Lung (tissue), 12 donors: ENCODE results near the gene WASHC4. TPM values are rescaled to one million over a fixed set of nuclear protein-coding genes. Genes with fewer than 3 reads are reported as not detected.

ENCODE experiments used
- ATAC-seq: fragments of 200-7000 bp; cut with Tn5 transposase; one replicate; pipeline ENCODE4 v1.9.1; 2020; ENCODE audit warnings: moderate number of reproducible peaks; ENCODE audit not compliant: insufficient read depth, low FRiP score
- DNase-seq, 3 donors: peaks; one replicate each; pipeline ENCODE4 v3.0.0-alpha.2; 2013 to 2017
- H3K27ac ChIP-seq, 2 donors: one replicate each; pipeline ENCODE4 v1.5.1; 2013; ENCODE audit warnings: mild to moderate bottlenecking in 2 of 2, moderate library complexity in 2 of 2, control low read depth in 1 of 2, inconsistent platforms in 1 of 2, low read depth in 1 of 2, low read length in 1 of 2
- H3K27me3 ChIP-seq, 3 donors: one replicate each; pipeline ENCODE4 v1.5.1; 2013; ENCODE audit warnings: low read length in 2 of 3; ENCODE audit not compliant: control insufficient read depth in 3 of 3, insufficient read depth in 3 of 3
- H3K36me3 ChIP-seq, 4 donors: one replicate each; pipeline ENCODE4 v1.5.1; 2013; ENCODE audit warnings: low read length in 4 of 4, mild to moderate bottlenecking in 1 of 4, moderate library complexity in 1 of 4; ENCODE audit not compliant: control insufficient read depth in 4 of 4, insufficient read depth in 4 of 4
- H3K4me1 ChIP-seq, 5 donors: one replicate each; pipeline ENCODE4 v1.5.1; 2013; ENCODE audit warnings: low read length in 5 of 5, mild to moderate bottlenecking in 2 of 5, moderate library complexity in 1 of 5; ENCODE audit not compliant: control insufficient read depth in 5 of 5, insufficient read depth in 5 of 5
- H3K4me3 ChIP-seq: one replicate; pipeline ENCODE4 v1.5.1; 2013; ENCODE audit warnings: mild to moderate bottlenecking, control low read depth, moderate library complexity
- H3K9ac ChIP-seq, 2 donors: one replicate each; pipeline ENCODE4 v1.5.1; 2013; ENCODE audit warnings: low read length in 2 of 2, control low read depth in 1 of 2; ENCODE audit not compliant: insufficient read depth in 1 of 2
- H3K9me3 ChIP-seq, 4 donors: one replicate each; pipeline ENCODE4 v1.5.1; 2013; ENCODE audit warnings: low read length in 3 of 4, mild to moderate bottlenecking in 1 of 4, moderate library complexity in 1 of 4; ENCODE audit not compliant: control insufficient read depth in 4 of 4, insufficient read depth in 3 of 4
- WGBS, 2 donors: extraction: QIAGEN DNeasy Blood & Tissue Kit; methylation state at CpG; one replicate each; pipeline ENCODE4 v1.1.7; 2013; 5-methylcytosine and 5-hydroxymethylcytosine counted together
- polyA plus RNA-seq, 2 donors: library from polyadenylated mRNA; stranded (reverse); fragments of 200-250 nt; gene quantifications; one replicate each; pipeline ENCODE4 v1.2.1, GENCODE V29; 2013
- total RNA-seq, 2 donors: library from RNA; depleted of rRNA in 1 of 2; stranded (reverse); fragments of >200 nt in 1 of 2; gene quantifications; one replicate each; pipeline ENCODE4 v1.2.1, GENCODE V29; 2014 to 2021
- TF ChIP-seq, protein P1 (sequence below): IDR thresholded peaks from 2 replicates; pipeline ENCODE4 v1.5.1; 2012; ENCODE audit warnings: mild to moderate bottlenecking; ENCODE audit errors: control extremely low read depth, extremely low read depth
- donor health status: control.
- donor health status: control.
- donor health status: Bipolar disorder and iron deficiency.
- donor health status: healthy.
- donor health status: DM: yes; HTN: yes; CAD: no.

Gene WASHC4
- total and polyA plus RNA-seq, 4 donors, result 18.8 to 150 (median 34.3) TPM

DNA sequence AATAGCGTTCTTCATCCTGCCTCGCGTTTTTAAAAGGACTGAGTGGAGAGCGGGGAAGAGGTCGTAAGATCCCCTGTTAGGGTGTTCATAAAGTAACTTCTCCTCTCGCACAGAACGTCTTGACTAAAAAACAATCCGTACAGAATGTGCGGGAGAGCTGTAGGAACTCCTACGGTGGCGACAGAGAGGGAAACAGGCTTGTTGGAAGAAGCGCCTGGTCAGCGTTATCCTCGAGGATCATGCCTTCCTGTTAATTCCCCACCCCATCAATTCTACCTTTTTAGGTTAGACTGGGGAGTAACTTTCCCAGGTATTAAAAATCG, 399 bp upstream of the WASHC4 start:
- Histone ChIP-seq H3K27ac (peak overlapping the region; percentile 86 to 98), H3K4me1 (peaks cover 0 to 20% (median 3%) of the 10 kb centered on the region in 5 donors), H3K36me3 (peaks cover 0 to 5% (median 2%) of the 10 kb centered on the region in 4 donors), H3K9ac (peak overlapping the region; percentile 8 to 79), H3K27me3 (no peaks in the 10 kb centered on the region), H3K9me3 (no peaks in the 10 kb centered on the region), H3K4me3 (peak overlapping the region; percentile 62)
- peak; percentile 29 for ATAC-seq
- 0 to 1% methylated on average over 15 of the region's 15 CpGs for WGBS, 2 donors
- DNase-seq, result no peak
- TF ChIP-seq, protein P1, sequence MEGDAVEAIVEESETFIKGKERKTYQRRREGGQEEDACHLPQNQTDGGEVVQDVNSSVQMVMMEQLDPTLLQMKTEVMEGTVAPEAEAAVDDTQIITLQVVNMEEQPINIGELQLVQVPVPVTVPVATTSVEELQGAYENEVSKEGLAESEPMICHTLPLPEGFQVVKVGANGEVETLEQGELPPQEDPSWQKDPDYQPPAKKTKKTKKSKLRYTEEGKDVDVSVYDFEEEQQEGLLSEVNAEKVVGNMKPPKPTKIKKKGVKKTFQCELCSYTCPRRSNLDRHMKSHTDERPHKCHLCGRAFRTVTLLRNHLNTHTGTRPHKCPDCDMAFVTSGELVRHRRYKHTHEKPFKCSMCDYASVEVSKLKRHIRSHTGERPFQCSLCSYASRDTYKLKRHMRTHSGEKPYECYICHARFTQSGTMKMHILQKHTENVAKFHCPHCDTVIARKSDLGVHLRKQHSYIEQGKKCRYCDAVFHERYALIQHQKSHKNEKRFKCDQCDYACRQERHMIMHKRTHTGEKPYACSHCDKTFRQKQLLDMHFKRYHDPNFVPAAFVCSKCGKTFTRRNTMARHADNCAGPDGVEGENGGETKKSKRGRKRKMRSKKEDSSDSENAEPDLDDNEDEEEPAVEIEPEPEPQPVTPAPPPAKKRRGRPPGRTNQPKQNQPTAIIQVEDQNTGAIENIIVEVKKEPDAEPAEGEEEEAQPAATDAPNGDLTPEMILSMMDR, result no peak

DNA sequence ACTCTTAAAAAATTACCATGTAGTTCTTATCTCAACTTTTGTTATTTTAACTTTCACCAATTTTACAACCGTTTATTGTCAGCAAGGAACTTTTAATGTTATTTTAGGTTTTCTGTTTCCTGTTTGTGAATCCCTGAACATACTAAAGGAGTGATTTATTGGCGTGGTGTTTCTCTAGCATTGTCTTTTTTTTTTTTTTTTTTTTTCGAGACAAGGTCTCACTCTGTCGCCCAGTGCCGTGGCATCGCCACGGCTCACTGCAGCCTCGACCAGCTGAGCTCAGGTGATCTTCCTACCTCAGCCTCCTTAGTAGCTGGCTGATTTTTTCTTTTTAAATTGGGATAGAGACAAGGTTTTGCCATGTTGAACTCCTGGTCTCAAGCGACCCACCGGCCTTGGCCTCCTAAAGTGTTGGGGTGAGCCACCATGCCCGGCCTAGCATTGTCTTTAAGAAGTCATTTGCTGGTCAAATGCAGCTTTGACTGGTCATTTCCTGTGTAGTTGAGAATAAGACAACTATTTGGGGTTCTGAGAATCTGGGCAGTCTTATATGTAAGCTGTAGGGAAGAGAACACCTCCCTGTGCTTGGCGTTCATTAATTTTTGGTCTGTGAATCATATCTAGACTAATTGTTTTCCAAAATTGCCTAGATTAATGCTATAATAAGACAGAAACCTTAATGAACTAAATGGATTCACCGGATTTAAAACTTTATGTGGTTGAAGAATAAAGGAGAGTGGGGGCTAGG, 2.1 kb downstream of the WASHC4 start:
- H3K27ac ChIP-seq, result peak overlapping the region; percentile 40 to 49
- no peak for ATAC-seq
- WGBS, 2 donors, result 13 to 36% methylated on average over 13 of the region's 13 CpGs
- H3K9me3 ChIP-seq, result no peaks in the 10 kb centered on the region
- H3K36me3 ChIP-seq, result peaks cover 0 to 18% (median 5%) of the 10 kb centered on the region in 4 donors
- TF ChIP-seq, protein P1, result no peak
- H3K4me3 ChIP-seq, result no peak overlapping the region
- H3K27me3 ChIP-seq, result no peaks in the 10 kb centered on the region
- peak in 2 of 3 donors; percentile 36 to 37 for DNase-seq
- H3K4me1 ChIP-seq, result peaks cover 0 to 20% (median 3%) of the 10 kb centered on the region in 5 donors
- peak overlapping the region in 1 of 2 donors; percentile 43 for H3K9ac ChIP-seq

DNA sequence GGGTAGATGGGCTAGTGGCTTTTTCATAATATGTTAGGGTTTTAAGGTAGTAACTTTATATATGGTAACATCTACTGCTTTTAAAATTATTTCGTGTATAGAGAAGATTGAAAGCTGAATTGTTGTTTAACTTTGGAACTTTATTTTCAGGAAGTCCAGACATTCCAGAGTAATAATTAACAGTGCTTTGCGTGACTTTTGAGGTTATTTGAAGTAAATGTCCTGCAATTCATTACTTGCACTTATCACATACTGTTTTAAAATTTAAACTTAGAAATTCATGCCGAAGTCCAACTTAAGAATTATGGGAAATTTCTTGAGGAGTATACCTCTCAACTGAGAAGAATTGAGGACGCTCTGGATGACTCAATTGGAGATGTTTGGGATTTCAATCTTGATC, 3.3 kb downstream of the WASHC4 start:
- DNase-seq, result no peak
- TF ChIP-seq, protein P1, result no peak
- Histone ChIP-seq H3K4me3 (no peak overlapping the region), H3K4me1 (peaks cover 0 to 20% (median 3%) of the 10 kb centered on the region in 5 donors), H3K36me3 (peaks cover 0 to 23% (median 8%) of the 10 kb centered on the region in 4 donors), H3K27me3 (no peaks in the 10 kb centered on the region), H3K9ac (no peak overlapping the region), H3K27ac (no peak overlapping the region), H3K9me3 (no peaks in the 10 kb centered on the region)
- 40 to 55% methylated on average over 4 of the region's 4 CpGs for WGBS, 2 donors
- no peak for ATAC-seq
